C1 segment of cervical spinal cord (tissue), 14 donors: ENCODE data around the gene RMI2.

ENCODE experiments used
- DNase-seq, 14 donors: peaks; one replicate each; lab custom pipeline; 2025; lab: John Stamatoyannopoulos, UW

Gene RMI2

DNA sequence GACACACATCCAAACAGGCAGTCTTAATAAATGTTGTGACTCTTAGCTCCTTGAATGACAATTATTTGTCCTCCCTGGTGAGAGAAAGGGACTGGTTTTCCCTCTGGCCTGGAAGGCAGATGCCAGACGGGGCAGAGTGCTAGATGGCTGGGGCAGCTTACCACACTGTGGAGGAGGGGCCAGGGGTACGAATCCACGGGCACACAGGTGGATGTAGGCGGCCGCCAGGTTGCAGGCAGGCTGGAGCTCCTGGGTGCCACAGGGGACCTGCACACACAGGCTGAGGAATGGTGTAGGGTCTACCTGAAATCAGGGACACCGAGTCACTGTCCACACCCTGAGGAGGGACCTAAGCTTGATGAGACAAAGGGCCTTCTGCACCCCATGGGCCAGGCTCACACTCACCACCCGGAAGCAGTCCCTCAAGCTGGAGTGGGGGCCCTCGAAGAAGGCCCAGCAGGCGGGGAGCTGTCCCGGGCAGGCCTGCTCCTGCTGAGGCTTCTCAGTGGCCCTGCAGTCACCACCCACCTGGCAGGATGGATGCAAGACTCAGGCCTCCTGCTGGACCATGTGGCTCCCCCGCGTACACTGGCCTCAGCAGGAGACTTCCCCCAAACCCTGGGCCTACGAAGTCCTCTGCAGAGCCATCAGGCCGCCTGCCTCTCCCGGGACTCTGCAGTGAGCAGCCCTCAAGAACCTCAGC, 38.4 kb downstream of the RMI2 start:
- DNase-seq, result no peak

- DNase-seq, result no peak
Observed at GRCh38 chr16:11384184-11384955, 39.1 kb downstream of the RMI2 start.

- DNase-seq, result no peak
Observed at GRCh38 chr16:11384956-11385586, 39.8 kb downstream of the RMI2 start.

GRCh38 chr16:11386054-11386680, 40.9 kb downstream of the RMI2 start:
- DNase-seq, result no peak

DNA sequence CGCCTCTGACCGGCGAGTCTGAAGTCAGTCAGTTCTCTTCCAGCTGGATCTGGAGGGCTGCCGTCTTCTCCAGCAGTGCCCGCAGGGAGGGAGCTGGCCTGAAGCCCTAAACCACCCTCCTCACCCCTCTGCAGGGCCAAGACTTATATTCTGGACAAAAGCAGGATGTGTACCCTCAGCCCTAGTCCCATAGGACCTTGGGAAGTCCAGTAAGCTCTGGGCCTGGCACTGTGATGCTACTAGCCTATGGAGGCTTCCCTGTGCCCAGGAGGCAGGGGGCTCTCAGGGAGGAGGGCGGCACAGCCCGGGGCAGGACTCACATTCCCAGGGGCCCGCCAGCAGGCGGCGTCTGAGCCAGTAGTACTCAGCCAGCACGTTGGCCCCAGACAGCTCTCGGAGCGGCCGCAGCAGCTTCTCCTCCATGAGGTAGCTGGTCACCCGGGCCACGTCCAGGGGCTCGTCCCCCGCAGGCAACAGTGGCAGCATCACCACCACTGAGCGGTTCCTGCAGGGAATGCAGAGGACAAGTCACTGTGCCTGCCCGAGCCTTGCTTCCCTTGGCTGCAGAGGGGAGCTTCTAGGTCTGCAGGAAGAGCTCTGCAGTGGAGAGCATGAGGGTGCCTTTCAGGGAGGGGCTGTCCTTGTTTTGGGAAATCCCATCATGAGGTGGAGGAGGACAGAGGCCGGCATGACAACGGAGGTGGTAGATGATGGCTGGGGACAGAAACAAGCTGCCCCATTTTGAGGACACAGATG, 41.7 kb downstream of the RMI2 start:
- DNase-seq, result no peak

DNA sequence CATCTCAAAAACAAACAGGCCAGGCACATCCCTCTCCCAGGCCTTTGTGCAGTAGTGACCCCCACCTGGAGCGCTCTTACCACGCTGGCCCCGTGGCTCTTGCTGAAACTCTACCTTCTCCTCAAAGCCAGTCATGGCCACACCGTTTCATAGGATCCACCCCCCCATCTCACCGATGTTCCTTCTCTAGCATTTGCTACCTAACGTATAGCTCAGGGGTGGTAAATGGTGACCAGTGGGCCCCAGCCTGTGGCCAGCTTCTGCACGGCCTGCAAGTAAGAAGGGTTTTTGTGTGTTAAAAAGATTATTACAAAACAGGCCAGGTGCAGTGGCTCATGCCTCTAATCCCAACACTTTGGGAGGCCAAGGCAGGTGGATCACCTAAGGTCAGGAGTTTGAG, 43.8 kb downstream of the RMI2 start:
- no peak for DNase-seq

- DNase-seq, result no peak
Observed at GRCh38 chr16:11389631-11390565, 44.6 kb downstream of the RMI2 start.

DNA sequence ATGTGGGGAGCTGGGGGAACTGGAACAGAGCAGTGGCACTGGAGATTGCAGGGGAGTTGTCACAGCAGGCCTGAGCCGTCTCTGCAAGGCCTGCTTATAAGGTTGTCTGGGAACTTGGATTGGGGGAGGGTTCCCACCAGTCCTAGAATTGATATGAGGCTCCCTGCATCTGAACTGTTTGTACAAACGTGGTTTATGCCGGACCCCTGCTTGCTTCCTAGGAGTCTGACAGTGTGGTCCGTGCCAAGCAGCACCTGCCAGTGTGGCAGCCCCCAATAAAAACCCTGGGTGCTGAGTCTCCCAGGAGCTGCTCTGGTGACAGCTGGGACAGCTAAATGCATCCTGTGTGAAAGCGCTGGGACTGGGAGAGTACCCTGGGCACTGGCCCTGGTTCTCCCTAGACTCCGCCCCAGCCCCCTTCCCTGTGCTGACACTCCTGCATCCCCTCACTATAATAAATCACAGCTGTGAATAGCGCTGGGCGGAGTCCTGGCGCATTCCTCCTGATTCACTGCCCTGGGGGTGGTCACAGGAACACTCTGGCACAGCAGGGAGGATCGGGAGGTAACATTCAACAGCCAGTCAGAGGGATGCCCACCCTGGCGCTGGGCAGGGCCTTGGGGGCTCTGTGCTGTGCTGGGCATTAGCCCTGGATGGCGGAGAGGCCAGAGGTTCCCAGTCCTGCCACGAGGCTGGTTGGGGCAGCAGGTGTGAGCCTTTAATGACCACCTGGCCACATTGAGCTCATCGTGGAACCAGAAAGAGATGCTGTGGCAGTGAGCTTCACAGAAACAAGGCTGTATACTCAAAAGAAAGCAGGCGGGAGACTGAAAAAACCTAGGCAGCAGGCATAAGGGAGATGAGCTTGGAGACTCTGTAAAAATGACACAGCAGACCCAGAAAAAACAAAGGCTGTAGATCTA, 45.6 kb downstream of the RMI2 start:
- no peak for DNase-seq

- DNase-seq, result no peak
Observed at GRCh38 chr16:11391576-11391975, 46.3 kb downstream of the RMI2 start.

- DNase-seq, result peak in 1 of 14 donors; percentile 2
Observed at GRCh38 chr16:11392041-11392581, 46.9 kb downstream of the RMI2 start.

DNA sequence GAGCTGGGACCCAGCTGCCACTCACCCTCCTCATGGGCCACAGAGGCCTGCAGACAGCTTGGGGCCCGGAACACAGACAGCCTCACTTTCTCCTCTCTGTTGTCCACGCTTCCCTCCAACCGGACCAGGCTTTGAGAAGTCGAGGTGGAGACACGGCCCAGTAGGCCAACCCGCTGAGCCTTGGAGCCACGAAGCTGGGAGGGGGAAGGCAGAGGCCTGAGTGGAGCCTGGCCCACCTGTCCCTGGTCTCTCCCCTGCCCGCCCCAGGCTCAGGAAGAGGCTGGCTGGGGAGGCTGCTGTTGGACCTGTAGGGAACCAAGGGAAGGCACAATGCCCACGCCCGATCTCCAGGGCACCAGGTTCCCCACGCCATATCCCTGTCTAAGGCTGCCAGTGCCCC, 48.1 kb downstream of the RMI2 start:
- no peak for DNase-seq

- DNase-seq, result no peak
Observed at GRCh38 chr16:11393861-11394592, 48.8 kb downstream of the RMI2 start.

DNA sequence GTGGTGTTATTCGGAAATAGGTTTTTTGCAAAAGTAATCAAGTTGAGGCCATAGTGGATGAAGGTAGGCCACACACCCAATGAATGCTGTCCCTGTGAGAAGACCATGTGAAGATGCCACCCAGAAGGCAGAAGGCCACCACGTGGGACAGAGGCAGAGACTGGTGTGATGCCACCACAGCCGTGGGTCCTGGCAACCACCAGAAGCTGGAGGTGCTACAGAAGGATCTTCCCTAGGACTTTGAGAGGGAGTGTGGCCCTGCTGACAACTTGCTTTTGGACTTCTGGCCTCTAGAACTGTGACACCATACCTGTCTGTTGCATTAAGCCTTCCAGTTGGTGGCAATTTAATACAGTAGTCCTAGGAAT, 49.3 kb downstream of the RMI2 start:
- DNase-seq, result no peak

- DNase-seq, result no peak
Observed at GRCh38 chr16:11395008-11395948, 50.0 kb downstream of the RMI2 start.

GRCh38 chr16:11395949-11396240, 50.6 kb downstream of the RMI2 start:
- no peak for DNase-seq

- DNase-seq, result peak in 13 of 14 donors; percentile 9 to 75 (median 54)
Observed at GRCh38 chr16:11396241-11397048, 51.2 kb downstream of the RMI2 start.

GRCh38 chr16:11398136-11398535, 52.9 kb downstream of the RMI2 start:
- DNase-seq, result no peak
